Activated T-cell treated with anti-CD3 and anti-CD28 coated beads, Interleukin-2, amount 50 U/mL, for 4 hours (primary cell): ENCODE data around the gene HS3ST3B1. TPM values are rescaled to one million over a fixed set of nuclear protein-coding genes. Genes with fewer than 3 reads are reported as not detected.

Experiments used
- ATAC-seq, 2 donors: fragments of 200-7000 bp; cut with Tn5 transposase; one replicate each; pipeline ENCODE4 v1.10.0; 2021
- DNase-seq: peaks from one replicate; pipeline ENCODE4 v3.0.0-alpha.2; 2020
- H3K27me3 Mint-ChIP-seq: one replicate; pipeline ENCODE4 v1.8.0; 2021; ENCODE audit warnings: low read depth, mixed read lengths
- H3K36me3 Mint-ChIP-seq: one replicate; pipeline ENCODE4 v1.8.0; 2022; ENCODE audit warnings: mixed read lengths; ENCODE audit not compliant: insufficient read depth
- H3K4me1 Mint-ChIP-seq: one replicate; pipeline ENCODE4 v1.8.0; 2021; ENCODE audit warnings: low read depth, mixed read lengths
- H3K4me3 Mint-ChIP-seq: one replicate; pipeline ENCODE4 v1.8.0; 2021; ENCODE audit warnings: mild to moderate bottlenecking, moderate library complexity, mixed read lengths
- H3K9me3 Mint-ChIP-seq: one replicate; pipeline ENCODE4 v1.8.0; 2021; ENCODE audit warnings: mixed read lengths
- total RNA-seq, 3 donors: library from RNA; stranded (reverse); gene quantifications; one replicate each; pipeline ENCODE4 v1.2.1, GENCODE V29; 2021

HS3ST3B1 gene
- total RNA-seq, 3 donors from 2014 or later = 12.3 to 17.1 (median 13.5) TPM

DNA sequence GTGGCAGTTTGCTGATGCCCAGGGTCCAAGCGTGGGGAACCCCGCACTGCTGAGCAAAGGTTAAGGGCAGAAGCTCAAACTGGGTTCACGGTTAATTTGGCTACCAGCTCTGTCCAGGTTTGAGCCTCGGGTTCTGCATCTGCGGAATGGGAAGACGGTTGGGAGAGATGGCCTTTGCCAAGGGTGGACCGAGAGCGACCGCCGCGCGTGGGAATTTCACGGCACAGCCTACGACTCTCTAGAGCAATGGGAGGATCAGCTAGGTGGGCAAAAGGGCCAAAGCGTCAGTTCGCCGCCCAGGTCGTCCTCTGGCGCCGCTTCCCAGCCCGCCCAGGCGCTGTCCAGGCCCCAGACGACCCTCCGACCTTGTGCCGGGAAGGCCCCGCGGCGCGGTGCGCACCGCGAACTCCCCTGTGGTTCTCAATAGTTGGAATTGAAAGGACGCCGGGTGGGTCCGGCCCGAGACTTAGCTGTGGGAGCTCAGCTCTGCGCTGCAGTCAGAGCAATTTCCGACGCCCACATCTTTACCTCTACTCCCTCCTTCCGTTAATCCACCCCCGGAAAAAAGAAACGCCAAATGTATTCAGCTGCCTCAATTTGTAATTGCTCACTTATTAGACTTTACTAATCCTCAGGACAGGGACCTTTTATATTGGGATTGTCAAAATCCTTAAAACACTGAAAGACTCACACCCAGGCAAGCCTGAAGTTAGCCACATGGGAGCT, 2.5 kb upstream of the HS3ST3B1 start:
- H3K4me3 Mint-ChIP-seq = peak overlapping the region; percentile 94
- H3K36me3 Mint-ChIP-seq = no peaks in the 10 kb centered on the region
- DNase-seq (no peak), ATAC-seq (no peak)
- H3K4me1 Mint-ChIP-seq = peaks cover 56% of the 10 kb centered on the region
- peaks cover 54% of the 10 kb centered on the region for H3K27me3 Mint-ChIP-seq
- H3K9me3 Mint-ChIP-seq = no peaks in the 10 kb centered on the region

DNA sequence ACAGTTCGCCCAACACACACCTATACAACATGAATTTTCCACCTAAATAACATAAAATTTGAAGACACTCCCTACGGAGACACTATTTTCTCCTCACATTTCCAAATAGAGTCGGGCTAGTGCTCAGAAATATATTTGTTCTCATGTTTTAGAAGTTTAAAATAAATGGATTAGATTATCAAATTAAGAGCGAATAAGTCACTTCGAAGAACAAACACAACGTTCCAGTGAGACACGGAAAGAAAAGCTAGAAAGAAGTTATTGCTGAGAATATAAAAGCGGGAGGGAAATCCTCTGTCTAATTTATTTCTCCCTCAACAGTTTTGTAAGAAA, 2.0 kb upstream of the HS3ST3B1 start:
- no peaks in the 10 kb centered on the region for H3K9me3 Mint-ChIP-seq
- no peak for DNase-seq
- peak overlapping the region; percentile 94 for H3K4me3 Mint-ChIP-seq
- no peak for ATAC-seq
- H3K4me1 Mint-ChIP-seq = peaks cover 60% of the 10 kb centered on the region
- no peaks in the 10 kb centered on the region for H3K36me3 Mint-ChIP-seq
- H3K27me3 Mint-ChIP-seq = peaks cover 50% of the 10 kb centered on the region

DNA sequence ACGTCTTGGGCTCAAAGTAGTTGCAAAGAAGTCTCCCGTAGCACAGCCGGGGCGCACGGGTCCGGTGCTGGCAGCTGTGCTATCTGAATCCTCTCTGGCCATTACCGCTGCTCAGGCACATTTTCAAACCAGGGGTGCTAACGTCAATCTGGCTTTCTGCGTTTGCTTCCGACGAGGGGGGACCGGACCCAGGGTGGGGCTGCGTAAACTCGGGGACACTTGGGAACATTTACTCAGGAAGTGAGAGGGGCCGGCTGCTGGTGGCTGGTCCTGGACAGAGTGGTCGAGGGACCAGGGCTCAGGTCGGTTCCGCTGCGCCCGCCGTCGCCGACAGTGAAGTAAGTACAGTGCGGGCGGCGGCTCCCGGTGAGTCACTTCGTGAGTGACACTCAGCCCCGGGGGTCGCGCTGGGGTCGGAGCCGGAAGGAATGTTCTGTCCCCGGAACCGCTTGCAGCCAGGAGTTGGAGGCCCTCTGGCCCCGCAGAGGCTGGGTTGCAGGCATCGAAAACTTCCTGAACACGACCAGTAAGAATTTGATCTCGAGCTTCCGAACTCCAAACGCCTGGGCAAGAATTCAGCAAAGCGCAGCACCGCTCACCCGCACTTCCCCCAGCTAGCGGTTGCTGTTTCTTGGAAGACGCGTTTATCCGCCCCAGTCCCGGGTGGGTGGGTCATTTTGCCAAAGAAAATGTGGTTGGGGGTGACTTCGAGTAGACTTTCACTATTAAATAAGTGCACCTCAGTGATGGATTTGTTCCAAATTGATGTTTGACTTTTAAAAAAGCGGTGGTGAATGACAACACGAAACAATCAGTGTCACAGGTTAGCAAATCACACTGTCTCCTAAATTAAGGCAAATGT, 1.4 kb upstream of the HS3ST3B1 start:
- H3K4me3 Mint-ChIP-seq = peak overlapping the region; percentile 94
- H3K4me1 Mint-ChIP-seq = peaks cover 64% of the 10 kb centered on the region
- no peaks in the 10 kb centered on the region for H3K9me3 Mint-ChIP-seq
- DNase-seq (no peak), ATAC-seq (no peak)
- H3K36me3 Mint-ChIP-seq = no peaks in the 10 kb centered on the region
- peaks cover 45% of the 10 kb centered on the region for H3K27me3 Mint-ChIP-seq

DNA sequence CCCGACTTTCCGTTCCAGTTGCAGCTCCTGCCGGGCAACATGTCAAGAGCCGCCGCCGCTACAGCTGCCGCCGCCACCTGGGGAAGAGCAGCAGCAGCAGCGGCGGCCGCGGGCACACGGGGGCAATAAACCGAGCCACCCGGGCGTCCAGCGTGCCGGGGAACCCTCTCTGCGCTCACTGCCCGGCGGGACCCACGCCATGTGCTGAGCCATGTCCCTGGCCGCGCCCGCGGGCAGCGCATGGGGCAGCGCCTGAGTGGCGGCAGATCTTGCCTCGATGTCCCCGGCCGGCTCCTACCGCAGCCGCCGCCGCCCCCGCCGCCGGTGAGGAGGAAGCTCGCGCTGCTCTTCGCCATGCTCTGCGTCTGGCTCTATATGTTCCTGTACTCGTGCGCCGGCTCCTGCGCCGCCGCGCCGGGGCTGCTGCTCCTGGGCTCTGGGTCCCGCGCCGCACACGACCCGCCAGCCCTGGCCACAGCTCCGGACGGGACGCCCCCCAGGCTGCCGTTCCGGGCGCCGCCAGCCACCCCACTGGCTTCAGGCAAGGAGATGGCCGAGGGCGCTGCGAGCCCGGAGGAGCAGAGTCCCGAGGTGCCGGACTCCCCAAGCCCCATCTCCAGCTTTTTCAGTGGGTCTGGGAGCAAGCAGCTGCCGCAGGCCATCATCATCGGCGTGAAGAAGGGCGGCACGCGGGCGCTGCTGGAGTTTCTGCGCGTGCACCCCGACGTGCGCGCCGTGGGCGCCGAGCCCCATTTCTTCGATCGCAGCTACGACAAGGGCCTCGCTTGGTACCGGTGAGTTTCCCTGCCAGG, 604 bp downstream of the HS3ST3B1 start:
- Mint-ChIP-seq H3K4me1 (peaks cover 70% of the 10 kb centered on the region), H3K36me3 (no peaks in the 10 kb centered on the region), H3K9me3 (no peaks in the 10 kb centered on the region), H3K4me3 (peak overlapping the region; percentile 94), H3K27me3 (peaks cover 26% of the 10 kb centered on the region)
- peak; percentile 8 to 12 for ATAC-seq
- no peak for DNase-seq

DNA sequence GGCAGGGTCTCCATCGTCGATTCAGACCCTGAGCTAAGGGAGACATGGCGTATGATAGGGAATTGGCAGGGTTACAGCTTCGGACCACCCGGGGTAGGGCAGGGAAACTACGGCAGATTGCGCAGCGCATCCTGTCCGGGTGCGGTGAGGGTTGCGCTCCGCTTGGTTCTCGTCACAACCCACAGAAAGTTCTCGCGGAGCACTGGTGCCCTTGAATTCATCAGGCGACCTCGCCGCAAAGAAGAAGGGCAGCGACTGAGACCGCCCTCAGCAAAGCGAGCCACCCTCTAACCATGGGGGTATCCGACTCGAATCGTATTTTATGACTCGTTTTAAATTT, 1.2 kb downstream of the HS3ST3B1 start:
- no peaks in the 10 kb centered on the region for H3K9me3 Mint-ChIP-seq
- H3K4me3 Mint-ChIP-seq = peak overlapping the region; percentile 94
- peak; percentile 50 for DNase-seq
- H3K4me1 Mint-ChIP-seq = peaks cover 68% of the 10 kb centered on the region
- peak; percentile 12 to 22 for ATAC-seq
- no peaks in the 10 kb centered on the region for H3K36me3 Mint-ChIP-seq
- H3K27me3 Mint-ChIP-seq = peaks cover 21% of the 10 kb centered on the region

DNA sequence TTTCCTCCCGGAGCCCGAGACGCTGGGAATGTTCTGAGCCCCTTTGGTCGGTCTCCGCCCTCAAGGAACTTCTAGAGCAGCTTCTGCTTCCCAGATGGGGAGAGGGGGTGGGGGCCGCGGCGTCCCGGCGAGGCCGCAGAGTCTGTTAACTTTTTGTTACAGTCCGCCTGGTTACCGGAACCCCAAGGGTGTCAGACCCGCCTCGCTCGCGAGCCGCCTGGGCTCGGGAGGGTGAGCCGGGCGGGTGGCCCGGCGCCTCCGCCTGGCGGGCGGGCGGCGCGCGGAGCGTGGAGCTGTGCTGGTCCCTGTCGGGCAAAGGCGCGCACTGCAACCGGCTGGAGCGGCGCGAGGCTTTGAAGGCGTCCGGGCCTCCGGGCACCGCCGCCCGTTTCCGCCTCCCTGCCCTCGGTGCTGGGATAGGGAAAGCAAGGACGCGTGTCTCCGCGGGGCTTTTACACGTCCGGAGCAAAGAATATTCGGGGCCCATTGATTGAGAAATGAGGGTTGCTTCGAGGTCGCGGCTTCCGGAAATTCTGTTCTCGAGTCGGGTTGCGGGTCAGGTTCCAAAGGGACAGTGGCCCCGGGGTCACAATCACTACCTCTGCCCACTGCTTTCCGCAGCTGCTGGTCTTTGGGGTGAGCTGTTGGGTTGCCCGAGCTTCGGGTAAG, 1.7 kb downstream of the HS3ST3B1 start:
- peak; percentile 79 for DNase-seq
- peaks cover 68% of the 10 kb centered on the region for H3K4me1 Mint-ChIP-seq
- H3K4me3 Mint-ChIP-seq = peak overlapping the region; percentile 94
- peaks cover 19% of the 10 kb centered on the region for H3K27me3 Mint-ChIP-seq
- H3K36me3 Mint-ChIP-seq = no peaks in the 10 kb centered on the region
- H3K9me3 Mint-ChIP-seq = no peaks in the 10 kb centered on the region
- ATAC-seq = peak; percentile 47 to 48

DNA sequence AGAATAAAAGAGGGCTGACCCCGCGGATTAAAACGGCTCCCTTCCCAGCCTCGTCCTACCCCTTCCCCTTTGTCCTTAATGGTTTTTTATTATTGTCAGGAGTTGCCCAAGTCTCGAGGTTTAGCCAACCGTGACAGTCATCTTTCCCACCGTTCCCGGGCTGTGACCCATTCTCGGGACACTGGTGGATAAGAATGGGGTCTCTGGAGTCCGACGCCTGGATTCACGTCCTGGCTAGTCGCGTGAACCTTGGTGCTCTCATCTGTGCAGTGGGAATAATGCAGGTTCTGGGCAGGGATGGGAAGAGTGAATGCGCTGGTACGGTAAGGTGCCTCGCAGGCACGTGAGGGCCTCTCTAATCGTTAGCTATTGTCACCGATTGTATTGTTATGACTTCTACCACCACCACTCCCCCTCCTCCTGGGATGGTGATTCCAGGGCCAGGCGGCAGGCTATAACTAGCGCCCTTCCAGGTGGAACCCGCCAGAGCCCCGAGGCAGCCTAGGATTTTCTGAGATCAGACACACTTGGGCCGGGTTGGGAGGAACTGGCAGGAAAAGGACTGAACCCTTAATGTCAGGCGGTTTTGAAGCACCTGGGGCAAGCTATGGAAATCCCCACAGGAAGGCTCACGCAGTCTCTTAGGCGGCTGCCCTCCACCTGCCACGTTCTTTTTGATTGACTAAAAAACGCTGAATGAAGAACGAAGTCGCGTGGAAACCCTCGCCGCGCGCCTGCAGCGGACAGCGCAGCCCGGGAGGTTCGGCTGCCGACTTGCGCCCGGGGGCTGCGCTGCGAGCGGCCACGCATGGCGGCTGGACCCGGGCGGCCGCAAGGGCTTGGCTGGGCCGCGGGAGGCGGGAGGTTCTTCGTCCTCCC, 2.7 kb downstream of the HS3ST3B1 start:
- Mint-ChIP-seq H3K36me3 (no peaks in the 10 kb centered on the region), H3K4me1 (peaks cover 68% of the 10 kb centered on the region), H3K4me3 (peak overlapping the region; percentile 94), H3K9me3 (no peaks in the 10 kb centered on the region), H3K27me3 (peaks cover 11% of the 10 kb centered on the region)
- DNase-seq = peak; percentile 46
- ATAC-seq = no peak

DNA sequence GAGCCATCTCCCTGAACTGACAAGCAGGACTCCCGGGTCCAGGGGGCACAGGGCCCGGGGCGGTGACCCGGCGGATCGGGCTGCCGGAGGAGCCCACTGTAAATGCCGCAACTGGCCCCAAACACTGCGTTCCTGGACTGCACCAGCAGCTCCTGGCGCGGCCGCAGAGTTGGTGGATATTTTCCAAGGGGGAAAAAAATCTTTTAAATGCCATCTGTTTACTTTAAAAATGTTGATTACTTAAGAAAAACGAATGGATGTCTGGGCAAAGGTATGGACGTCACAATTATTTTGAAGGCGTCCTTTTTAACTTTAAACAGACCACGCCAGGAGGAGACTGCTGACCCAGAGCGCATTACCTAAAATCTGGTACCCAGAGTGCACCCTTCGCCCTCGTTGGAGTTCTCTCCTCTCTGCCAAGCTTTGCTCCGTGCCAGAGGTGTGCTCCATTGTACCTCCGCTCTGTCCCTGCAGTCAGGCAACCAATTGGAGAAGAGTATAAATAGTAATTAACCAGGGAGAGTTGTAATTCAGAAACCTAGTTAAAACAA, 3.4 kb downstream of the HS3ST3B1 start:
- ATAC-seq (no peak), DNase-seq (no peak)
- Mint-ChIP-seq H3K4me1 (peaks cover 65% of the 10 kb centered on the region), H3K36me3 (no peaks in the 10 kb centered on the region), H3K4me3 (peak overlapping the region; percentile 63), H3K9me3 (no peaks in the 10 kb centered on the region), H3K27me3 (peaks cover 4% of the 10 kb centered on the region)

DNA sequence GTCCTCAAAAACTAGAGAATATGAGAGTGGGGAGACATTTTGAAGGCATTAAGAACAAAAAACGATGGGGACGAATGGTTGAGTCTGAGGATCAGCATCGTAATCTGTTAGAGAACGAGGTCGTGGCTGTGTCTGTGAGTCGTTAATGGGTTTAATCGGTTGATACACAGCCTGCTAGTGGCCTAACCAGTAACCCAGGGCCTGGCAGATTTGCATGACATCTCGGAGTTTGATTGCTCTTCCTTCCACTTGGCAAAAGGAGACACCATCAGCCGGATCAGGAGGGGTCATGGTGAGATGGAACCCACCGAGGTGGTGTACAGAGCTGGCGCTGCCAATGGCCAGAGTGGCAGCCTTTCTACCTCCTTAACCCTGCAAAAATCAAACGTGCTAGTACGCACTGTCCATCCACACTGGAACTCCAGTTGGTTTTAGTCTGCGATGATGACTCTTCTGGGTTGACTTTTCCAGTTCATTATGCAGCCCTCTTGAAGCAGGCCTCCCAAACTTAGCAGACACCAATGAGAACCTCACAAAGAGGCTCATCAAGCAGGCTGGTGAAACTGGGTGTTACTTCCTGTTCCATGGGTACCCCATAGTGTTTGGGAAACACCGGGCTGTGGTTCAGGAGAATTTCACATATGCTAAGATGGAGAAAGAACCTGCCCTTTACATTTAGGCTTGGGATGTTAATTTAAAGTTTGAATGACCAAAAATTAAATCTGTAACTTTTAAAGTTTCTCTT, 4.1 kb downstream of the HS3ST3B1 start:
- H3K9me3 Mint-ChIP-seq = no peaks in the 10 kb centered on the region
- ATAC-seq (no peak), DNase-seq (no peak)
- no peaks in the 10 kb centered on the region for H3K36me3 Mint-ChIP-seq
- H3K4me1 Mint-ChIP-seq = peaks cover 65% of the 10 kb centered on the region
- peaks cover 3% of the 10 kb centered on the region for H3K27me3 Mint-ChIP-seq
- peak overlapping the region; percentile 63 for H3K4me3 Mint-ChIP-seq

DNA sequence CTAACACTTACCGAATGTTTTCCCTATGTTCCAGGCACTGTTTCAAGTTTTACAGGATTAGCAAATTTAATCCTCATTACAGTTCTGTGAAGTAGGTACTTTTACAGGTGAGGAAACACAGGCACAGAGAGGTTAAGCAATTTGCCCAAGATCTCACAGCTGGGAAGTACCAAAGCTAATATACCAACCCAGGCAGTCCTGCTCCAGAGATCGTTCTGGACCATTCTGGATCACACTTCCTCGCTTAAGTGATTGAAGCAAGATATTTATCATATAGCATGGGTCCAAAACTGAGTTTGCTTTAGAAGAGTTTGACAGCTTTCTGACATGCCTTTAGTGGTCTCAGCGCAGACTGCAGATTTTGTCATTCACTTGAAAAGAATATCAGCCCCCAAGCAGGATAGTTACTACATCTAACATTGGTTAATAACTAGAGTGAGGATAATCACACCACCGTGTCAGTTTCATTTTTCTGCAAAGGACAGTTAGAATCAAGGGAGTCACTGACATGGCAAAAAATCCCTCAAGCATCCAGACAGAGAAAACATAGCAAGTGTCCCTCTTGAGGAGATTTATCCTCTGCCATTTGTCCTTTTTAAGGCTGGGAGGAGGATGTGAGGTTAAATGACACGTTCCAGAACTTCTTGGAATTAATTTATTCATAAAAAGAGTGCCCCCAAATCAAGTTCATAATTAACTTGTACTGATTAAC, 5.1 kb downstream of the HS3ST3B1 start:
- Mint-ChIP-seq H3K36me3 (no peaks in the 10 kb centered on the region), H3K9me3 (no peaks in the 10 kb centered on the region), H3K27me3 (no peaks in the 10 kb centered on the region), H3K4me1 (peaks cover 66% of the 10 kb centered on the region), H3K4me3 (peak overlapping the region; percentile 27)
- ATAC-seq (no peak), DNase-seq (no peak)

DNA sequence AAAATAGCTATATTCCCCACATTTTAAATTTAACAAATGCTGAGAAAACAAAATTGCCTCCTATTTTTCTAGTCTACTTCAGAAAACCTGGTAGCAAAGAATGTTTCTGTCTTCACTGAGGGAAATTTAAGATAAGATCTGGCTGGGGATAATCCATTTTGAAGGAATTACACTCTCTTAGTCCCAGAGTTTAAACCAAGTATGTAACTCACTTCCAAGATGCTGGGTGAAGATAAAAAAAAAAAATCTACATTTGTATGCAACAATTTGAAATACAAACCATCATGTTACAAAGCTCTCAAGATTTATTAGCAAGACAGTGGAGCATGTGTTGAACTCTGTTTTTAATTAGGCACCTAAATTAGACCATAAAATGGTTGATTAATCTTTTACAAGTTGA, 5.7 kb downstream of the HS3ST3B1 start:
- H3K9me3 Mint-ChIP-seq = no peaks in the 10 kb centered on the region
- H3K4me3 Mint-ChIP-seq = no peak overlapping the region

DNA sequence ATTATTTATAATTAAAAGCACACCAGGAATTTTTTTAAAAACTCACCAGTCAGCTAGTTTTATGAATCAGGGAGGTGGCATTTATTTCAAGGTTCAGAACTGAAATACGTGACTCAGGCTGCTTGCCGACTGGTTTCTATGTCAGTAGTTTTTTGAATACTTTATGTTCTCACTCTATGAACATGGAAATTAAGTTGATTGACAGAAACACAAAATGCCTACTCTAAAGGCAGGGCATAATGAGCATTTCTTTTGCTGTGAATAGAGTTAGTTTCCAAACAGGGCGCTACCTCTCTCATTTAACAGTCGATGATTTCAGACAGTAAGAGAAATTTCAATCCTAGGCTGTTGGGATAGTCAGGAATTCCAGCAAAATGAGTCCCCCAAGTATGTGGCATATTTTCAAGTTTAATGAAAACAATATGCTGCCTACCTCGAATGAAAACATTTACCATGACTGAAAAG, 6.7 kb downstream of the HS3ST3B1 start:
- Mint-ChIP-seq H3K36me3 (peaks cover 4% of the 10 kb centered on the region), H3K9me3 (no peaks in the 10 kb centered on the region), H3K4me1 (peaks cover 77% of the 10 kb centered on the region), H3K4me3 (peak overlapping the region; percentile 37), H3K27me3 (no peaks in the 10 kb centered on the region)
- DNase-seq (no peak), ATAC-seq (peak; percentile 13 to 18)

More for the DNA sequence above, 5.7 kb downstream of the HS3ST3B1 start:
- Mint-ChIP-seq H3K27me3 (no peaks in the 10 kb centered on the region), H3K4me1 (peaks cover 69% of the 10 kb centered on the region), H3K36me3 (no peaks in the 10 kb centered on the region)
- DNase-seq (no peak), ATAC-seq (no peak)
